ENCODE results near the gene JAZF1.

JAZF1 gene

DNA sequence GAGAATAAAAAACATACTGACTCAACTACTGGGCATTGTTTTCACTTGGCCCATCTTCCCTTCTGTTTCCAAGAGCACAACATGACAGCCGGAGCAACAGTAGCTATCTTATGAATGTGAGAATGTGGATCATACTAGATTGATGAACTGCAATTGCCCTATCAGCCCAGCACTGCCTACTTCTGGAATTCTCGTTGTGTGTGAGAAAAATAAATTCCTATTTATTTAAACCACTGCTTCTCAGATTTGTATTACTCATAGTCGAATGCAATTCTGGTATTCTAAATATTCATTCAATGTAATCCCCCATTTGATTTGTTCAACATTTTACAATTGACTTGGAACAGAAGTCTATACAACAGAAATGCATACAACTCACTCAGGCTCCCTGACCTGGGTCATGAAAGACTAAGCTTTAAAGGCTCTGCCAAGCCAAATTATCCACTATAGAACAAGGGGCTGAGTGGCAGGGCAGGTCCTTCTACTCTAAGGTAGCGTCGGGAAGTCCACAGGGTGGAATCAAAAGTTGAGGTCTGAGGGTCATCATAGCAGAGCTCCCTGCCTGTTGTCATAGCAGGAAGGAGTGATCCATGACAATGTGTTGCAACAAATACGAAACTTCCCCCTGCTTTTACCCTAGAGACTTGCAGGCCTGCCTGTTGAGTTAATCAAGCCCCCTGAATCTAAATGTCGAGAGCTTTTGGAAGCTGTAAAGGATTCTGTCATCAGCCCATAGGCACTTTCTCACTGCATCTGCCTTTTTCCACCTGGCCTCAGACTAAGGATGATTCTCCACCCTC lies 12.4 kb upstream of the JAZF1 start:
- TF ChIP-seq, protein P1, sequence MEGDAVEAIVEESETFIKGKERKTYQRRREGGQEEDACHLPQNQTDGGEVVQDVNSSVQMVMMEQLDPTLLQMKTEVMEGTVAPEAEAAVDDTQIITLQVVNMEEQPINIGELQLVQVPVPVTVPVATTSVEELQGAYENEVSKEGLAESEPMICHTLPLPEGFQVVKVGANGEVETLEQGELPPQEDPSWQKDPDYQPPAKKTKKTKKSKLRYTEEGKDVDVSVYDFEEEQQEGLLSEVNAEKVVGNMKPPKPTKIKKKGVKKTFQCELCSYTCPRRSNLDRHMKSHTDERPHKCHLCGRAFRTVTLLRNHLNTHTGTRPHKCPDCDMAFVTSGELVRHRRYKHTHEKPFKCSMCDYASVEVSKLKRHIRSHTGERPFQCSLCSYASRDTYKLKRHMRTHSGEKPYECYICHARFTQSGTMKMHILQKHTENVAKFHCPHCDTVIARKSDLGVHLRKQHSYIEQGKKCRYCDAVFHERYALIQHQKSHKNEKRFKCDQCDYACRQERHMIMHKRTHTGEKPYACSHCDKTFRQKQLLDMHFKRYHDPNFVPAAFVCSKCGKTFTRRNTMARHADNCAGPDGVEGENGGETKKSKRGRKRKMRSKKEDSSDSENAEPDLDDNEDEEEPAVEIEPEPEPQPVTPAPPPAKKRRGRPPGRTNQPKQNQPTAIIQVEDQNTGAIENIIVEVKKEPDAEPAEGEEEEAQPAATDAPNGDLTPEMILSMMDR (conservative IDR thresholded peaks at IDR 0.05; ENCODE audit: low read depth, low read length), result no peak
- no peak overlapping the region for H2AFZ ChIP-seq (ENCODE audit: low read depth)
- no peaks in the 10 kb centered on the region for H3K4me1 ChIP-seq (ENCODE audit: low read depth, poor library complexity, severe bottlenecking)
- H3K4me2 ChIP-seq, result no peak overlapping the region
- H3K9ac ChIP-seq, result no peak overlapping the region
- no peaks in the 10 kb centered on the region for H3K36me3 ChIP-seq (ENCODE audit: insufficient read depth)
- H3K4me3 ChIP-seq (IDR thresholded peaks at IDR 0.05; ENCODE audit: insufficient read depth, low read depth, low read length), result no peak overlapping the region
- H3K79me2 ChIP-seq (ENCODE audit: insufficient read depth, low read depth), result no peaks in the 10 kb centered on the region
- H4K20me1 ChIP-seq (ENCODE audit: insufficient read depth), result no peaks in the 10 kb centered on the region
- H3K27me3 ChIP-seq (ENCODE audit: insufficient read depth, low read depth), result no peaks in the 10 kb centered on the region
- H3K27ac ChIP-seq, result no peak overlapping the region

DNA sequence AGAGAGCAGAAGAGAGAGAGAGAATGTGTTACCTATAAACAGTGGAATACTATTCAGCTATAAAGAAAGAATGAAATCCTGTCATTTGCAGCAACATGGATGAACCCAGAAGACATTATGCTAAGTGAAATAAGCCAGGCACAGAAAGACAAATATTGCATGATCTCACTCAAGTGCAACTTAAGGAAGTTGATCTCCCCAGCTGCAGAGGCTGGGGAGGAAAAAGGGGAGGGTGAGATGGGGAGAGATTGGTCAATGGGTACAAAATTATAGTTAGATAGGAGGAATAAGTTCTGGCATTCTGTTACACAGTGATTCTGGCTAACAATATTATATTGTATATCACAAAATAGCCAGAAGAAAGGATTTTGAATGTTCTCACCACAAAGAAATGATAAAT lies 11.2 kb upstream of the JAZF1 start:
- Histone ChIP-seq H3K27me3 (ENCODE audit: insufficient read depth, low read depth) (no peaks in the 10 kb centered on the region), H3K27ac (no peak overlapping the region), H4K20me1 (ENCODE audit: insufficient read depth) (no peaks in the 10 kb centered on the region), H3K9ac (no peak overlapping the region), H3K4me3 (IDR thresholded peaks at IDR 0.05; ENCODE audit: insufficient read depth, low read depth, low read length) (no peak overlapping the region), H3K4me1 (ENCODE audit: low read depth, poor library complexity, severe bottlenecking) (no peaks in the 10 kb centered on the region), H2AFZ (ENCODE audit: low read depth) (no peak overlapping the region), H3K79me2 (ENCODE audit: insufficient read depth, low read depth) (no peaks in the 10 kb centered on the region), H3K36me3 (ENCODE audit: insufficient read depth) (no peaks in the 10 kb centered on the region), H3K4me2 (no peak overlapping the region)
- TF ChIP-seq, protein P1 (conservative IDR thresholded peaks at IDR 0.05; ENCODE audit: low read depth, low read length), result no peak

DNA sequence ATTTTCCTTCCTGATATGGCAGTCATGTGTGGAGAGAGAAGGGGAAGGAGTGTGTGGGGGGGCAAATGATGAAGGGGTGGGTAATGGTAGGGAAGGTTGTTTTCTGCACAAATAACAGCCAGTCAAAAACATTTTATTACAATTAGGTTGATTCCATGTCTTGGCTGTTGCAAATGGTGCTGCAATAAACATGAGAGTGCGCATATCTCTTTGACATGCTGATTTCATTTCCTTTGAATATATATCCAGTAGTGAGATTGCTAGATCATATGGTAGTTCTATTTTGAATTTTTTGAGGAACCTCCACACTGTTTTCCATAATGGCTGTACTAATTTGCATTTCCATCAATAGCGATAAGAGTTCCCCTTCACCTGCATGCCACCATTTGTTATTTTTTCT lies 10.6 kb upstream of the JAZF1 start:
- H3K36me3 ChIP-seq (ENCODE audit: insufficient read depth), result no peaks in the 10 kb centered on the region
- no peak overlapping the region for H3K9ac ChIP-seq
- H3K4me1 ChIP-seq (ENCODE audit: low read depth, poor library complexity, severe bottlenecking), result no peaks in the 10 kb centered on the region
- H3K4me2 ChIP-seq, result no peak overlapping the region
- H3K4me3 ChIP-seq (IDR thresholded peaks at IDR 0.05; ENCODE audit: insufficient read depth, low read depth, low read length), result no peak overlapping the region
- H4K20me1 ChIP-seq (ENCODE audit: insufficient read depth), result no peaks in the 10 kb centered on the region
- no peaks in the 10 kb centered on the region for H3K27me3 ChIP-seq (ENCODE audit: insufficient read depth, low read depth)
- H2AFZ ChIP-seq (ENCODE audit: low read depth), result no peak overlapping the region
- no peaks in the 10 kb centered on the region for H3K79me2 ChIP-seq (ENCODE audit: insufficient read depth, low read depth)
- H3K27ac ChIP-seq, result no peak overlapping the region
- TF ChIP-seq, protein P1 (conservative IDR thresholded peaks at IDR 0.05; ENCODE audit: low read depth, low read length), result no peak

DNA sequence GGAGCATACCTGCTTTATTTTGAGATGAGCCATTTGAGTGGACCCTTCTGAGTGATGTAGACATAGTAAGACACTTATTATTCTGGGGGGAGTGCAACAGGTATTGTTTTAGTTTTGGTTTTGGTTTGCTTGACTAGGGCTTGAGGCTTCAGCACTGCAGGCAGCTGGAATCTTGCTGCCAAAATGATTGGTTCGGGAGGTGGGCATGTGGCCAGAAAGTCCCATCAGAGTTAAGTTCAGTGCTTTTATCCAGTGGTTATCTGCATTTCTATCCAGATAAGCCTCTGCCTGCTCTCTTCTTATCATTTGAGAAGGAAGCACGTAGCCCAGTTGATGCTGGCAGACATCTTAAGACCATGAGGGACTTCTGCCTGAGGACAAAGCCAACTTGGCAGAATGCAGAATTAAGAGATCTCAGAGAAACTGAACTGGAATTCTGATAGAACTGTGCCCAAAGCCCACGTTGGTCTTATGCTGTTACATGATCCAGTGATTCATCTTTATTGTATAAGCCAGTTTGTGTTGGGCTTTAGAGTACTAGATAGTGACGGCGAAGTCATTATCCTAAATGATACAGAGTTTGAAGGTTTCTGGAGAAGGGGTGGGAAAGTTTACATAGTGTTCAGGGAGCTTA lies 9.6 kb upstream of the JAZF1 start:
- H3K4me2 ChIP-seq, result no peak overlapping the region
- no peaks in the 10 kb centered on the region for H3K27me3 ChIP-seq (ENCODE audit: insufficient read depth, low read depth)
- H3K4me3 ChIP-seq (IDR thresholded peaks at IDR 0.05; ENCODE audit: insufficient read depth, low read depth, low read length), result no peak overlapping the region
- TF ChIP-seq, protein P1 (conservative IDR thresholded peaks at IDR 0.05; ENCODE audit: low read depth, low read length), result no peak
- H2AFZ ChIP-seq (ENCODE audit: low read depth), result no peak overlapping the region
- no peaks in the 10 kb centered on the region for H4K20me1 ChIP-seq (ENCODE audit: insufficient read depth)
- no peak overlapping the region for H3K27ac ChIP-seq
- H3K9ac ChIP-seq, result no peak overlapping the region
- H3K36me3 ChIP-seq (ENCODE audit: insufficient read depth), result no peaks in the 10 kb centered on the region
- H3K4me1 ChIP-seq (ENCODE audit: low read depth, poor library complexity, severe bottlenecking), result no peaks in the 10 kb centered on the region
- no peaks in the 10 kb centered on the region for H3K79me2 ChIP-seq (ENCODE audit: insufficient read depth, low read depth)
